Activated CD8-positive, alpha-beta T cell treated with anti-CD3 and anti-CD28 coated beads for 36 hours (primary cell): ENCODE results near the gene TET2. TPM values are rescaled to one million over a fixed set of nuclear protein-coding genes. Genes with fewer than 3 reads are reported as not detected.

ENCODE experiments used
- ATAC-seq: fragments of 200-7000 bp; cut with Tn5 transposase; one replicate; pipeline ENCODE4 v1.10.0; 2021; ENCODE audit warnings: mild to moderate bottlenecking, moderate library complexity
- CTCF ChIA-PET: fragments of 350-600 bp; sonication (Branson Sonifier 250); formaldehyde crosslinking; loops from one replicate; lab custom pipeline; 2021; ENCODE audit warnings: antibody characterized with exemption; lab: Charles Lee
- POLR2A ChIA-PET: fragments of 350-600 bp; sonication (Branson Sonifier 250); formaldehyde crosslinking; loops from one replicate; lab custom pipeline; 2021; ENCODE audit warnings: antibody characterized with exemption; lab: Charles Lee
- DNase-seq: peaks from one replicate; pipeline ENCODE4 v3.0.0-alpha.2; 2020
- H3K27ac Mint-ChIP-seq: one replicate; pipeline ENCODE4 v1.8.0; 2021; ENCODE audit warnings: mild to moderate bottlenecking, mixed read lengths
- H3K27me3 Mint-ChIP-seq: one replicate; pipeline ENCODE4 v1.8.0; 2021; ENCODE audit warnings: mixed read lengths
- H3K36me3 Mint-ChIP-seq: one replicate; pipeline ENCODE4 v1.8.0; 2021; ENCODE audit warnings: low read depth, mixed read lengths
- H3K4me1 Mint-ChIP-seq: one replicate; pipeline ENCODE4 v1.8.0; 2021; ENCODE audit warnings: low read depth, mixed read lengths
- H3K4me3 Mint-ChIP-seq: one replicate; pipeline ENCODE4 v1.8.0; 2021; ENCODE audit warnings: mild to moderate bottlenecking, moderate library complexity, mixed read lengths
- H3K9me3 Mint-ChIP-seq: one replicate; pipeline ENCODE4 v1.8.0; 2021; ENCODE audit warnings: mixed read lengths
- intact Hi-C: fragments of 100-400 bp; cut with micrococcal nuclease; formaldehyde crosslinking; loops from one replicate; pipeline ENCODE4 v1.10.0; 2022
- total RNA-seq, 2 experiments: library from RNA; stranded (reverse); gene quantifications; one replicate each; pipeline ENCODE4 v1.2.3, GENCODE V29; 2021
- TF ChIP-seq, protein P1 (sequence below): fragments of 200-600 bp; IDR thresholded peaks from one replicate; pipeline ENCODE4 v1.8.0; 2022; ENCODE audit warnings: antibody characterized with exemption, mild to moderate bottlenecking

Gene TET2
- total RNA-seq, 2 experiments from 2014 or later: 31.3 to 36.0 TPM

DNA sequence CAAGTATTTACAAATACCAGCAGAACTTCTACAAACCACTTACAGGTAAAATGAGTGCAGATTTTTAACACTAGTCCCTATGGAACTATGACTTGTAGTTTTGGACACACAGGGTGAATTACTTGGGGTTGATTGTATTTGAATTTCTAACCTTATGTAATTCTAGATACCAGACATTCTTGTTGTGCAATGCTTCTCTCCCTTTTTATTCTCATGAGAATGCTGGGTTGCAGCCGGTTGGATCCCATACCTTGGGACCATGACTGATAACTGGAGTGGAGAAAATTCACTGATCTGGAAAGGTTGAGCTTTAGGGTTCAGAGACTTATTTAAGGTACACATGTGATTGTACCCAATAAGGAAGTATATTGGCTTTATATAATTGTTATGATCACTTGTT, 8.8 kb downstream of the TET2 start:
- H3K27me3 Mint-ChIP-seq: no peaks in the 10 kb centered on the region
- no peak overlapping the region for H3K4me3 Mint-ChIP-seq
- ChIA-PET POLR2A (interaction anchor here (0.6 kb wide), 1 partner anchor 193 kb away, joined by 3 read pairs; no protein-coding TSS in a partner anchor), CTCF (no interaction called here)
- ATAC-seq (no peak), DNase-seq (no peak)
- intact Hi-C loops: no loop called here
- peaks cover 34% of the 10 kb centered on the region for H3K4me1 Mint-ChIP-seq
- H3K27ac Mint-ChIP-seq: no peak overlapping the region
- TF ChIP-seq, protein P1, sequence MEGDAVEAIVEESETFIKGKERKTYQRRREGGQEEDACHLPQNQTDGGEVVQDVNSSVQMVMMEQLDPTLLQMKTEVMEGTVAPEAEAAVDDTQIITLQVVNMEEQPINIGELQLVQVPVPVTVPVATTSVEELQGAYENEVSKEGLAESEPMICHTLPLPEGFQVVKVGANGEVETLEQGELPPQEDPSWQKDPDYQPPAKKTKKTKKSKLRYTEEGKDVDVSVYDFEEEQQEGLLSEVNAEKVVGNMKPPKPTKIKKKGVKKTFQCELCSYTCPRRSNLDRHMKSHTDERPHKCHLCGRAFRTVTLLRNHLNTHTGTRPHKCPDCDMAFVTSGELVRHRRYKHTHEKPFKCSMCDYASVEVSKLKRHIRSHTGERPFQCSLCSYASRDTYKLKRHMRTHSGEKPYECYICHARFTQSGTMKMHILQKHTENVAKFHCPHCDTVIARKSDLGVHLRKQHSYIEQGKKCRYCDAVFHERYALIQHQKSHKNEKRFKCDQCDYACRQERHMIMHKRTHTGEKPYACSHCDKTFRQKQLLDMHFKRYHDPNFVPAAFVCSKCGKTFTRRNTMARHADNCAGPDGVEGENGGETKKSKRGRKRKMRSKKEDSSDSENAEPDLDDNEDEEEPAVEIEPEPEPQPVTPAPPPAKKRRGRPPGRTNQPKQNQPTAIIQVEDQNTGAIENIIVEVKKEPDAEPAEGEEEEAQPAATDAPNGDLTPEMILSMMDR: no peak
- no peaks in the 10 kb centered on the region for H3K9me3 Mint-ChIP-seq
- peaks cover 23% of the 10 kb centered on the region for H3K36me3 Mint-ChIP-seq

DNA sequence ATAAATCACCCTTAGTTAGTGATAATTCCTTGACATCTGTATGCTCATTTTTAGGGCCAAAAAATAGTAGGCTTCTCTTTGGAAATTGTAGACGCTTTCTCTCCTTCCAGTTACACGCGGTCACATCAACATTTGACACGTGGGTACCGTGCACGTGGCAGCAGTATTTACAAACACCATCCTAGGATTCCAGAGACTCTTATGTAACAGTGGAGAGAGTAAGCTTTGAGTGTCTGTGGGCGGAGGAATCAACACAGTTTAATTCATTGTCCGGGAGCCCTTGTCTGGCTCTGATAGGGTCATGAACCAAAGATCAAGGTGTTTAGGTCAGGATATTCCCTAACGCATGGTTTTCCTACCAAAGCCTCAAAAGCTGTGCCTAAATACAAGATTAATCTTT, 12.2 kb downstream of the TET2 start:
- H3K4me1 Mint-ChIP-seq: peaks cover 34% of the 10 kb centered on the region
- CTCF ChIA-PET: no interaction called here

DNA sequence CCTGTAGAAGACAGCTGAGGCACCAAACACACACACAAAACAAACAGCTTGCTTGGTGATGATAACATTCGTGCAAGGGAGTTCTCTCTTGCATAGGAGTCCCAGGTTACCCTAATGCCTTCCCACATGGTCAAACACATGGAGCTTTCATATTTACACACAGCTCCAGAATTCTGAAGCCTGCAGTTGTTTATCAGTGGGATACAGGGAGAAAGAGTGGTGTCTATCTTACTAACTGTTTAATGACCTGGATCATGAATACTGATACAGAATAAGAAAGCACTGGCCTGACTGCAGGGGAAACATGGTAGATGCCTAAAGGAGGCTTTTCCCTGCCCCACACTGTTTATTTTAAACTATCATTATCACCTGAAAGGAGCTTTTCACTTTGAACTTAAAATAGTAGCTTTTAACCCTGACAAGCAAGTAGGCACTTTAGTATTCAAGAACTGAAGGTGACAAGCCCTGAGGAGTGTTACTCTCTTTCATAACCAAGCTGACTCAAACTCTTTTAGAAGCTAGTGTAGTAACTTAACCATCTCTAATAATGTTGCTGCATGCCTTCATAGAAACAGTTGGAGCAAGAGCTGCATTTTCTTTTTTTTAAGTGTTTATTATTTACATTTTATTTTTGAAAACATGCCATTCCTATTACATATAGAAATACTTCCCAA, 15.6 kb downstream of the TET2 start:
- Mint-ChIP-seq H3K4me3 (no peak overlapping the region), H3K4me1 (peaks cover 17% of the 10 kb centered on the region), H3K36me3 (peaks cover 16% of the 10 kb centered on the region), H3K27me3 (no peaks in the 10 kb centered on the region), H3K27ac (no peak overlapping the region), H3K9me3 (no peaks in the 10 kb centered on the region)
- CTCF ChIA-PET: interaction anchor here (0.8 to 1.4 kb wide), 4 partner anchors 10 to 310 kb away, joined by 3 to 5 read pairs (median 3); partner anchors contain the start of gene TET2
- TF ChIP-seq, protein P1: no peak
- ATAC-seq: no peak
- DNase-seq: no peak
- intact Hi-C loops: no loop called here
- POLR2A ChIA-PET: interaction anchor here (0.6 to 1.1 kb wide), 2 partner anchors 15 to 85 kb away, joined by 3 to 5 read pairs; partner anchors contain the start of gene TET2

More for the DNA sequence above, 12.2 kb downstream of the TET2 start:
- intact Hi-C loops: no loop called here
- ATAC-seq (no peak), DNase-seq (no peak)
- H3K27ac Mint-ChIP-seq: no peak overlapping the region
- H3K4me3 Mint-ChIP-seq: no peak overlapping the region
- H3K27me3 Mint-ChIP-seq: no peaks in the 10 kb centered on the region
- TF ChIP-seq, protein P1: no peak
- POLR2A ChIA-PET: interaction anchor here (0.5 kb wide), 1 partner anchor 33 kb away, joined by 3 read pairs; no protein-coding TSS in a partner anchor
- H3K9me3 Mint-ChIP-seq: no peaks in the 10 kb centered on the region
- H3K36me3 Mint-ChIP-seq: peaks cover 23% of the 10 kb centered on the region

DNA sequence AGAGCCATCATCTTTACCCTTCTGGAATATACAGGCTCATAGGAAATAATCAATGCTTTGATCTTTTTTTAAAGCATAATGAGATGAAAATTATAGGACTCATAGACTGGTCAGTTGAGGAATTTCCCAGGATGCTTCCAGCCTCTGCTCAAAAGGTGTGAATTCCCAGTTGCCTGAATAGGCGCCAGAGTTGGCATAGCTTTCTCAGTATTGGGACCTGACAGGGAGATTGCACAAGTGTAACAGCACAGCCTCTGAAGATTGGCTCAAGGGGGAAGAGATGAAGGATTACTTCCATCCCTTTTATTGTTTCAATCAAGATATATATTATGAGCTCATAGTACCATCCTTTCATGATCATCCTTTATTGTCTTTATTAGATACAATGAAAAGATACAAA, 17.9 kb downstream of the TET2 start:
- no peak overlapping the region for H3K27ac Mint-ChIP-seq
- H3K4me3 Mint-ChIP-seq: no peak overlapping the region
- ATAC-seq: no peak
- no peaks in the 10 kb centered on the region for H3K9me3 Mint-ChIP-seq
- DNase-seq: no peak
- POLR2A ChIA-PET: no interaction called here
- intact Hi-C loops: no loop called here
- peaks cover 32% of the 10 kb centered on the region for H3K4me1 Mint-ChIP-seq
- CTCF ChIA-PET: no interaction called here
- H3K27me3 Mint-ChIP-seq: no peaks in the 10 kb centered on the region
- TF ChIP-seq, protein P1: no peak
- peaks cover 24% of the 10 kb centered on the region for H3K36me3 Mint-ChIP-seq

GRCh38 chr4:105166066-105166465, 19.4 kb downstream of the TET2 start:
- ChIA-PET CTCF (no interaction called here), POLR2A (no interaction called here)
- TF ChIP-seq, protein P1: no peak
- intact Hi-C loops: no loop called here
- no peaks in the 10 kb centered on the region for H3K9me3 Mint-ChIP-seq
- no peak for ATAC-seq
- peaks cover 37% of the 10 kb centered on the region for H3K4me1 Mint-ChIP-seq
- H3K27ac Mint-ChIP-seq: no peak overlapping the region
- H3K27me3 Mint-ChIP-seq: no peaks in the 10 kb centered on the region
- peaks cover 33% of the 10 kb centered on the region for H3K36me3 Mint-ChIP-seq
- no peak for DNase-seq
- H3K4me3 Mint-ChIP-seq: no peak overlapping the region
